VCaP (cell line): ENCODE measurements around the gene TRMU.

ENCODE experiments used
- H3K27ac ChIP-seq: fragments of 450-650 bp; 2 replicates; pipeline ENCODE4 v1.5.1; 2017
- CTCF ChIP-seq: fragments of 450-650 bp; conservative IDR thresholded peaks from 2 replicates; pipeline ENCODE4 v1.5.1; 2017; ENCODE audit warnings: mild to moderate bottlenecking, moderate library complexity

TRMU gene

DNA sequence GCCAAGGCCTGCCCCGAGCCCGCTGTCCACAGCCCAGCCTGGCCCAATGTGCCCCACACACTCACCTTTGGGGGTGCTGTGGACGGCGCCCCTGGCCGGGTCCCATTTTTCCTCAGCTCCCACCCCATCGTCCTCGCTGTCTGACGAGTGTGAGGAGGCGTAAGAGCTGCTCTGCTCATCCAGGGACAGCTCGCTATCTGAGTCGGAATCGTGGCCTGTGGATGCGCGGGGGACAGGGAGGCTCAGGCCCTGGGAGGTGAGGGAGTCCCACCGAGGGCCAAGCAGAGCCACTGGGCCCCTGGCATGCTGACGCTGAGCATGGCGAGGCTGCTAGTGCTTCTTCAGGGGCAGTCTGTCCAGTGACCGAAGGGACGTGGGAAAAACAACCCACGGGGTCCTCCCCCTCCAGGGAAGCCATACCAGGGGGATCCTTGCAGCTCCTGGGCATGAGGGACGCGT is 29.7 kb downstream of the TRMU start:
- H3K27ac ChIP-seq: no peak overlapping the region
- TF ChIP-seq CTCF: no peak

GRCh38 chr22:46366327-46366731 is 30.8 kb downstream of the TRMU start:
- H3K27ac ChIP-seq: no peak overlapping the region
- no peak for TF ChIP-seq CTCF

DNA sequence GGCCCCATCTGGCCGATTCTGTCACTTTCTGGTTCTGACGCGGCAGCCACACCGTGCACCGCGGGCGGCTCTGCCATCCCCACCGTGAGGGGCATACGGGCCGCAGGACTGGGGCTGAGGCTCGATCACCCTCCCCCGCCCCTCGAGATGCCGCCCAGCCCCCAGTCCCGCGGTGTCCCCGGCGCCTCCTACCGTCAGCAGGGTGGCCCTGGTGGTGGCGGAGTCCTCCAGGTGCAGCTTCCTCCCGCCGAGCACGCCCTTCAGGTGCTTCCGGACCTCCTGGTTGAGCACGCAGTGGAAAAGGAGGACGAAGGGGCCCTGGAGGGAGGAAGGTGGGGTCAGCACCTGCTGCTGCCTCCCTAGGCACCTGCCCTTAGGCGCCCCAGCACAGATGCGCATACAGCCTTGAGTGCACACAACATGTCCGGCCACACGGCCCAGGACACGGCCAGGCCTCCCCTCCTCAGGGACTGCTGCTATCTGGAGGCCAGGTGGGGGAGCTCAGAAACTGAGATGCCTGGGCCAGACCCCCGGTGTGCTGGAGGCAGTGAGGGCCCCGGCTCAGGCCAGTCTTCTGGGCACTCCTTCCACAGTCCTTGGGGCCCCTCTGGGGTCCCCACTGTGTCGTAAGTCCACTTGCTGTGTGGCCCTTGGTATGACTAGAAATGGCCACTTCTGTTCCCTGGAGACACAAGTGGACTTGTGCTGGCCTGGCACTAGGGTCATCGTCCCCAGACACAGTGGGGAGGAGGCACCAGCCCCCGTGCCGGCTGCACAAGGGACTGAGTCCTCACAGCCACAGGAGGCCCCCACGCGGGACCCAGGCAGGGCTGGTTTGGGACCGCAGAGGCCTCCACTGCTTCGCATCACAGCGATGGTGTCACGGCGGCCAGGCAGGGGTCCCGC is 31.5 kb downstream of the TRMU start:
- TF ChIP-seq CTCF: no peak
- no peak overlapping the region; the same call in 1 of the 2 replicates for H3K27ac ChIP-seq

DNA sequence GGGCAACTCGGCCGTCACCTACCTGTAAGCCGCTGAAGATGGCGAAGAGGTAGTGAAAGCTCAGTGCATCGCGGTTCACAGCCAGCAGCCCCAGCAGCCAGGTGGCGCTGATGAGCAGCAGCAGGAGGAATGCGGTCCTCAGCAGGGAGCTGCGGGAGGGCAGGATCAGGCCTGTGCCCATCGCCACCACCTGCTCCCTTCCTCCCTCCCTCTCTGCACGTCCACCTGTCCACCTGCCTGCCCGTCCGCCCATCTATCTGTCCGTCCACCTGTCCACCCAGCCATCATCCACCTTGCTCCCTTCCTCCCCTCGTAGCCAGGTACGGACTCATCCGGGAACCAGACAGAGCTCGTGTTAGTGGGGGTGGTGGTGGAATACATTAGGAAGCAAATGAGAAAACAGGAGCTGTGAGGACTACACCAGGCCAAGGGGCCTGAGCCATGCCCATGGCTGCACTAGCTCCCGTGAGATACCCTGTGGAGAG is 32.2 kb downstream of the TRMU start:
- TF ChIP-seq CTCF: peak; percentile 91
- no peak overlapping the region; the same call in 1 of the 2 replicates for H3K27ac ChIP-seq

- H3K27ac ChIP-seq: no peak overlapping the region
- no peak for TF ChIP-seq CTCF
Measured at GRCh38 chr22:46368422-46368821, 32.9 kb downstream of the TRMU start.

DNA sequence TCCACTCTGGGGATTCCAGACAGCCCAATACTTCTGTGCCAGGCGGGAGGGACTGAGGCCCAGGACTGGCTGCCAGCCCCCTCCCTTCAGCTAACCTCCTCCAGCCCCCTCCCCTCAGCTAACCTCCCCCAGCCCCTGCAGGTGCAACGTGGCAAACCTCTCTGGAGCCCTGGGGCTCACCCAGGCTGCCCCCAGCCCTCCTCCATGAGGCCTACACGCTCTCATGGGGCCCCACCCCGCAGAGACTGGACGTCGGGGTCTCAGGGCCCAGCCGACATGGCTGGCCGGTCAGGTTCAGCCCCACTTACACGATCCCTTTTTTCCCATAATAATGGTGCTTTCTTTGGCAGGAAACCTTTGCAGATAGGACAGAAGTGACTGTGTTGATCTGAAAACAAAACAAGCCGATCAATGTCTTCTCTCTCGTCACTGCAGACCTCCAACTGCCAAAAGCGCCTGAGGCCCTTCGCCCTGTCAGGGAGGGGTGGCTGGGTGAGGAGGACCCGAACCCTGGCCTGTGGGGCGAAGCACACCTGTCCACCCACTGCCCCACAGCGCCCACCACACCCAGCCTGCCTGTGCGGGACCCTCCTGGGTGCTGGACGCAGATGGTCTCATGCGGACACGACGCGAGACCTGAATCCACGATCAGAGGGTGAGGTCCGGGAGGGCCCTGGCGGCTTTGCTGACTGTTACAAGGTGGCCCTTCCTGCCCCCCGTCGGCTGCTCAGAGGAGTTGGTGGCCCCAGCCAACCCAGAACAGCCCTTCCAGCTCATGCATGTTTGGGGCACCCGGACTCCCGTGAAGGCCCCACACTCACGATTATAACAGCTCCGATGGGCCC is 33.6 kb downstream of the TRMU start:
- TF ChIP-seq CTCF: no peak
- H3K27ac ChIP-seq: no peak overlapping the region
